Bronchial epithelial cell (primary cell): ENCODE data around the gene NACA. TPM values are rescaled to one million over a fixed set of nuclear protein-coding genes. Genes with fewer than 3 reads are reported as not detected.

Experiments
- DNase-seq: peaks from one replicate; pipeline ENCODE4 v3.0.0-alpha.2; 2010; ENCODE audit warnings: low read depth
- FAIRE-seq: peaks from 2 replicates; lab custom pipeline; 2011; peaks lifted over from hg19 to GRCh38; lab: Jason Lieb, UNC
- H3K27me3 ChIP-seq: 2 replicates; pipeline ENCODE4 v1.5.1; 2011; ENCODE audit warnings: low read length; ENCODE audit not compliant: control insufficient read depth, insufficient read depth
- H3K36me3 ChIP-seq: 2 replicates; pipeline ENCODE4 v1.5.1; 2011; ENCODE audit warnings: low read length; ENCODE audit not compliant: control insufficient read depth, insufficient read depth
- H3K4me3 ChIP-seq: 2 replicates; pipeline ENCODE4 v1.5.1; 2011; ENCODE audit warnings: mild to moderate bottlenecking, low read depth, low read length, control low read depth
- CTCF ChIP-seq: IDR thresholded peaks from 2 replicates; pipeline ENCODE4 v1.5.1; 2011; ENCODE audit warnings: mild to moderate bottlenecking, moderate library complexity, low read length, control low read depth, inconsistent platforms; ENCODE audit not compliant: insufficient read depth, severe bottlenecking
- total RNA-seq: library from RNA; depleted of rRNA; stranded (reverse); fragments of >200 nt; gene quantifications from 2 replicates; pipeline ENCODE4 v1.2.1, GENCODE V29; 2014

The NACA gene
- 1,412 and 1,419 TPM in 2 replicates for total RNA-seq

- H3K4me3 ChIP-seq: peak within 1 kb of the TSS; percentile 68
- DNase-seq (peak; percentile 94), FAIRE-seq (no peak)
- no peaks in the 10 kb centered on the region for H3K27me3 ChIP-seq
- TF ChIP-seq CTCF: no peak
- H3K36me3 ChIP-seq: peaks cover 6% of the 10 kb centered on the region
Measured at GRCh38 chr12:56724972-56725722, at the start of gene NACA. Gene NACA, minus strand, starts transcription at chr12:56725299. Its CDS starts 778 bp downstream, at chr12:56724521.

GRCh38 chr12:56773113-56773512 lies 48.0 kb upstream of the NACA start:
- DNase-seq (no peak), FAIRE-seq (no peak)
- Histone ChIP-seq H3K4me3 (no peak overlapping the region), H3K27me3 (no peaks in the 10 kb centered on the region), H3K36me3 (no peaks in the 10 kb centered on the region)
- no peak for TF ChIP-seq CTCF

GRCh38 chr12:56772625-56773024 lies 47.5 kb upstream of the NACA start:
- TF ChIP-seq CTCF: no peak
- Histone ChIP-seq H3K36me3 (no peaks in the 10 kb centered on the region), H3K27me3 (no peaks in the 10 kb centered on the region), H3K4me3 (no peak overlapping the region)
- no peak for FAIRE-seq
- no peak for DNase-seq

- H3K4me3 ChIP-seq: no peak overlapping the region
- no peak for TF ChIP-seq CTCF
- no peaks in the 10 kb centered on the region for H3K27me3 ChIP-seq
- H3K36me3 ChIP-seq: no peaks in the 10 kb centered on the region
- FAIRE-seq (no peak), DNase-seq (no peak)
Measured at GRCh38 chr12:56769868-56770267, 44.8 kb upstream of the NACA start.

- no peak for DNase-seq
- no peak for FAIRE-seq
- Histone ChIP-seq H3K4me3 (no peak overlapping the region), H3K36me3 (no peaks in the 10 kb centered on the region), H3K27me3 (no peaks in the 10 kb centered on the region)
- no peak for TF ChIP-seq CTCF
Measured at GRCh38 chr12:56768424-56768823, 43.3 kb upstream of the NACA start.

GRCh38 chr12:56766535-56766934 lies 41.4 kb upstream of the NACA start:
- Histone ChIP-seq H3K36me3 (no peaks in the 10 kb centered on the region), H3K27me3 (no peaks in the 10 kb centered on the region), H3K4me3 (no peak overlapping the region)
- TF ChIP-seq CTCF: no peak
- FAIRE-seq: no peak
- DNase-seq: no peak
